HepG2 (cell line): Measurements from ENCODE around the gene TSPAN31. TPM values are rescaled to one million over a fixed set of nuclear protein-coding genes. Genes with fewer than 3 reads are reported as not detected.

Experiments
- BCL6 ChIP-seq: IDR thresholded peaks from 2 replicates; pipeline ENCODE4 v1.6.1; 2016; ENCODE audit warnings: missing genetic modification reagents, missing compliant biosample characterization
- CAMTA2 ChIP-seq: sonication (generic); formaldehyde crosslinking; IDR thresholded peaks from 2 replicates; pipeline ENCODE4 v1.4.0; 2020; ENCODE audit warnings: mild to moderate bottlenecking, missing genetic modification reagents, borderline replicate concordance
- CBX5 ChIP-seq: sonication (generic); formaldehyde crosslinking; IDR thresholded peaks from 2 replicates; pipeline ENCODE4 v1.4.0; 2020; ENCODE audit warnings: missing genetic modification reagents, borderline replicate concordance
- GTF3A ChIP-seq: sonication (generic); formaldehyde crosslinking; conservative IDR thresholded peaks from 2 replicates; pipeline ENCODE4 v1.4.0; 2020; ENCODE audit warnings: mild to moderate bottlenecking, missing genetic modification reagents
- HDAC6 ChIP-seq: fragments of 200-600 bp; sonication (generic); IDR thresholded peaks from 2 replicates; pipeline ENCODE4 v1.7.0; 2017; ENCODE audit warnings: mild to moderate bottlenecking, antibody characterized with exemption, low read length, low read depth
- KDM5A ChIP-seq: fragments of 200-600 bp; sonication (generic); IDR thresholded peaks from 2 replicates; pipeline ENCODE4 v1.7.0; 2018; ENCODE audit warnings: antibody characterized with exemption, mild to moderate bottlenecking, low read length, borderline replicate concordance
- MEIS1 ChIP-seq: sonication (generic); formaldehyde crosslinking; IDR thresholded peaks from 2 replicates; pipeline ENCODE4 v1.9.0; 2021; ENCODE audit warnings: mild to moderate bottlenecking, missing genetic modification reagents, moderate library complexity, borderline replicate concordance
- ZNF160 ChIP-seq: sonication (generic); formaldehyde crosslinking; IDR thresholded peaks from 2 replicates; pipeline ENCODE4 v1.8.0; 2022; ENCODE audit warnings: mild to moderate bottlenecking, inconsistent platforms, missing genetic modification reagents
- ZNF772 ChIP-seq: sonication (generic); formaldehyde crosslinking; IDR thresholded peaks from 2 replicates; pipeline ENCODE4 v1.5.0; 2020; ENCODE audit warnings: mild to moderate bottlenecking, missing genetic modification reagents
- polyA plus RNA-seq, 8 experiments: library from polyadenylated mRNA; depleted of rRNA in 3 of 8; stranded (reverse) in 7 of 8; unstranded in 1 of 8; fragments of >200 nt; fragmentation: Illumina TruSeq in 4 of 8; extraction: Trizol in 4 of 8; gene quantifications; 2 replicates each; pipeline versions ENCODE4 v1.2.1 to v1.2.3, GENCODE V29; 2011 to 2016; ENCODE audit warnings: low read depth in 4 of 8, missing spikeins in 1 of 8, mixed read lengths in 1 of 8; ENCODE audit not compliant: insufficient read depth in 1 of 8
- total RNA-seq, 5 experiments: library from RNA; depleted of rRNA; stranded (reverse); fragments of >200 nt; fragmentation: Illumina TruSeq; extraction: Trizol; gene quantifications; 2 replicates each; pipeline ENCODE4 v1.2.3, GENCODE V29; 2016; ENCODE audit warnings: low read depth in 1 of 5
- TF ChIP-seq, protein P1 (sequence below), 2 experiments: fragments of 450-650 bp in 1 of 2; sonication (generic) in 1 of 2; formaldehyde crosslinking in 1 of 2; IDR thresholded peaks; 2 replicates each; pipeline versions ENCODE4 v1.6.1 to v1.8.0; 2016 to 2022; ENCODE audit warnings: antibody characterized with exemption in 1 of 2, mild to moderate bottlenecking in 1 of 2, missing genetic modification reagents in 1 of 2
- TF ChIP-seq, protein P2 (sequence below): sonication (generic); formaldehyde crosslinking; IDR thresholded peaks from 2 replicates; pipeline ENCODE4 v1.5.1; 2020; ENCODE audit warnings: mild to moderate bottlenecking, missing genetic modification reagents, moderate library complexity
- TF ChIP-seq, protein P3 (sequence below): sonication (generic); formaldehyde crosslinking; IDR thresholded peaks from 2 replicates; pipeline ENCODE4 v1.8.0; 2022; ENCODE audit warnings: mild to moderate bottlenecking, missing genetic modification reagents, moderate library complexity

The TSPAN31 gene
- total and polyA plus RNA-seq, 2 of the 13 experiments (the other 11 are each of a cell fraction or from before 2014, with no cell fraction given) = 10.4 to 24.6 TPM

DNA sequence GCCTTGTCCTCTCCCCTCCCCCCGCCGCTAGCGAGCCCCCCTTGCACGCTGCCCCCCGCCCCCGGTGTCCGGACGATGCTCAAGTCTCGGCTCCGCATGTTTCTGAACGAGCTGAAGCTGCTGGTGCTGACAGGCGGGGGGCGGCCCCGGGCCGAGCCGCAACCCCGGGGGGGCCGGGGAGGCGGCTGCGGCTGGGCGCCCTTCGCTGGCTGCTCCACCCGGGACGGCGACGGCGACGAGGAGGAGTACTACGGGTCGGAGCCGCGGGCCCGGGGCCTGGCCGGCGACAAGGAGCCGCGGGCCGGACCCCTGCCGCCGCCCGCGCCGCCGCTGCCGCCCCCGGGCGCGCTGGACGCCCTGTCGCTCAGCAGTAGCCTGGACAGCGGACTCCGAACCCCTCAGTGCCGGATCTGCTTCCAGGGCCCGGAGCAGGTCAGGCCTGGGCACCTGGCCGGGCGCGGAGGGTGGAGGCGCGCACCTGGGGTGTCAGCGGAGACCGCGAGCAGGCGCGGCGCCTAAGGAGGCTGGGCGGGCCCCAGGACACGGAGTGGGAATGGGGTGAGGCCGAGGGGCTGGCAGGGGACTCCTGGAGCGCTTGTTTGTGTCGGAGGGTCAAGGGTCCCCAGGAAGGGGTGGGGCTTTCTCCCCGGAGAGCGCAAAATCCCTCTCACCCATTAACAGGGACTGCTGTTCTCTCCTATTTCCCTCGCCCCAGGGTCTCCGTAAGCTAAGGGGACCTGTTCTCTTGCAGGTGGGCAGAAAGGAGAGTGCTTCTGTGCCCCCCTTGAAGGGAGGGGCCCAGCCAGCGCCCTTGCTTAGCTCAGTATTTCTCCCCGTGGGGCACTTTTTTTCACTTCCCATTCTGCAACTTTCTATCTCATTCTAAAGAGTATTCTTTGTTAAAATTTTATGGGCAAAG is 10.9 kb downstream of the TSPAN31 start (continued):
- TF ChIP-seq, protein P1, sequence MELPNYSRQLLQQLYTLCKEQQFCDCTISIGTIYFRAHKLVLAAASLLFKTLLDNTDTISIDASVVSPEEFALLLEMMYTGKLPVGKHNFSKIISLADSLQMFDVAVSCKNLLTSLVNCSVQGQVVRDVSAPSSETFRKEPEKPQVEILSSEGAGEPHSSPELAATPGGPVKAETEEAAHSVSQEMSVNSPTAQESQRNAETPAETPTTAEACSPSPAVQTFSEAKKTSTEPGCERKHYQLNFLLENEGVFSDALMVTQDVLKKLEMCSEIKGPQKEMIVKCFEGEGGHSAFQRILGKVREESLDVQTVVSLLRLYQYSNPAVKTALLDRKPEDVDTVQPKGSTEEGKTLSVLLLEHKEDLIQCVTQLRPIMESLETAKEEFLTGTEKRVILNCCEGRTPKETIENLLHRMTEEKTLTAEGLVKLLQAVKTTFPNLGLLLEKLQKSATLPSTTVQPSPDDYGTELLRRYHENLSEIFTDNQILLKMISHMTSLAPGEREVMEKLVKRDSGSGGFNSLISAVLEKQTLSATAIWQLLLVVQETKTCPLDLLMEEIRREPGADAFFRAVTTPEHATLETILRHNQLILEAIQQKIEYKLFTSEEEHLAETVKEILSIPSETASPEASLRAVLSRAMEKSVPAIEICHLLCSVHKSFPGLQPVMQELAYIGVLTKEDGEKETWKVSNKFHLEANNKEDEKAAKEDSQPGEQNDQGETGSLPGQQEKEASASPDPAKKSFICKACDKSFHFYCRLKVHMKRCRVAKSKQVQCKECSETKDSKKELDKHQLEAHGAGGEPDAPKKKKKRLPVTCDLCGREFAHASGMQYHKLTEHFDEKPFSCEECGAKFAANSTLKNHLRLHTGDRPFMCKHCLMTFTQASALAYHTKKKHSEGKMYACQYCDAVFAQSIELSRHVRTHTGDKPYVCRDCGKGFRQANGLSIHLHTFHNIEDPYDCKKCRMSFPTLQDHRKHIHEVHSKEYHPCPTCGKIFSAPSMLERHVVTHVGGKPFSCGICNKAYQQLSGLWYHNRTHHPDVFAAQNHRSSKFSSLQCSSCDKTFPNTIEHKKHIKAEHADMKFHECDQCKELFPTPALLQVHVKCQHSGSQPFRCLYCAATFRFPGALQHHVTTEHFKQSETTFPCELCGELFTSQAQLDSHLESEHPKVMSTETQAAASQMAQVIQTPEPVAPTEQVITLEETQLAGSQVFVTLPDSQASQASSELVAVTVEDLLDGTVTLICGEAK (IDR thresholded peaks at IDR 0.05) = no peak
- TF ChIP-seq, protein P1 (CRISPR knock-in tag; IDR thresholded peaks at IDR 0.05) = peak; percentile 62
- TF ChIP-seq HDAC6 (no peak), MEIS1 (no peak), CAMTA2 (no peak), CBX5 (CRISPR knock-in tag) (no peak), BCL6 (CRISPR knock-in tag) (0 out of 2 replicates have a peak, but pooled peaks have one; percentile 33), KDM5A (no peak), ZNF772 (CRISPR knock-in tag) (0 out of 2 replicates have a peak, but pooled peaks have one; percentile 83), GTF3A (CRISPR knock-in tag) (no peak), ZNF160 (0 out of 2 replicates have a peak, but pooled peaks have one; percentile 28)
- TF ChIP-seq, protein P2, sequence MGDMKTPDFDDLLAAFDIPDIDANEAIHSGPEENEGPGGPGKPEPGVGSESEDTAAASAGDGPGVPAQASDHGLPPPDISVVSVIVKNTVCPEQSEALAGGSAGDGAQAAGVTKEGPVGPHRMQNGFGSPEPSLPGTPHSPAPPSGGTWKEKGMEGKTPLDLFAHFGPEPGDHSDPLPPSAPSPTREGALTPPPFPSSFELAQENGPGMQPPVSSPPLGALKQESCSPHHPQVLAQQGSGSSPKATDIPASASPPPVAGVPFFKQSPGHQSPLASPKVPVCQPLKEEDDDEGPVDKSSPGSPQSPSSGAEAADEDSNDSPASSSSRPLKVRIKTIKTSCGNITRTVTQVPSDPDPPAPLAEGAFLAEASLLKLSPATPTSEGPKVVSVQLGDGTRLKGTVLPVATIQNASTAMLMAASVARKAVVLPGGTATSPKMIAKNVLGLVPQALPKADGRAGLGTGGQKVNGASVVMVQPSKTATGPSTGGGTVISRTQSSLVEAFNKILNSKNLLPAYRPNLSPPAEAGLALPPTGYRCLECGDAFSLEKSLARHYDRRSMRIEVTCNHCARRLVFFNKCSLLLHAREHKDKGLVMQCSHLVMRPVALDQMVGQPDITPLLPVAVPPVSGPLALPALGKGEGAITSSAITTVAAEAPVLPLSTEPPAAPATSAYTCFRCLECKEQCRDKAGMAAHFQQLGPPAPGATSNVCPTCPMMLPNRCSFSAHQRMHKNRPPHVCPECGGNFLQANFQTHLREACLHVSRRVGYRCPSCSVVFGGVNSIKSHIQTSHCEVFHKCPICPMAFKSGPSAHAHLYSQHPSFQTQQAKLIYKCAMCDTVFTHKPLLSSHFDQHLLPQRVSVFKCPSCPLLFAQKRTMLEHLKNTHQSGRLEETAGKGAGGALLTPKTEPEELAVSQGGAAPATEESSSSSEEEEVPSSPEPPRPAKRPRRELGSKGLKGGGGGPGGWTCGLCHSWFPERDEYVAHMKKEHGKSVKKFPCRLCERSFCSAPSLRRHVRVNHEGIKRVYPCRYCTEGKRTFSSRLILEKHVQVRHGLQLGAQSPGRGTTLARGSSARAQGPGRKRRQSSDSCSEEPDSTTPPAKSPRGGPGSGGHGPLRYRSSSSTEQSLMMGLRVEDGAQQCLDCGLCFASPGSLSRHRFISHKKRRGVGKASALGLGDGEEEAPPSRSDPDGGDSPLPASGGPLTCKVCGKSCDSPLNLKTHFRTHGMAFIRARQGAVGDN (CRISPR knock-in tag) = peak; percentile 66
- TF ChIP-seq, protein P3, sequence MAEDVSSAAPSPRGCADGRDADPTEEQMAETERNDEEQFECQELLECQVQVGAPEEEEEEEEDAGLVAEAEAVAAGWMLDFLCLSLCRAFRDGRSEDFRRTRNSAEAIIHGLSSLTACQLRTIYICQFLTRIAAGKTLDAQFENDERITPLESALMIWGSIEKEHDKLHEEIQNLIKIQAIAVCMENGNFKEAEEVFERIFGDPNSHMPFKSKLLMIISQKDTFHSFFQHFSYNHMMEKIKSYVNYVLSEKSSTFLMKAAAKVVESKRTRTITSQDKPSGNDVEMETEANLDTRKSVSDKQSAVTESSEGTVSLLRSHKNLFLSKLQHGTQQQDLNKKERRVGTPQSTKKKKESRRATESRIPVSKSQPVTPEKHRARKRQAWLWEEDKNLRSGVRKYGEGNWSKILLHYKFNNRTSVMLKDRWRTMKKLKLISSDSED (CRISPR knock-in tag) = no peak
